GM10266 (cell line): Measurements from ENCODE around the gene TMEM87B.

Experiments used
- DNase-seq: peaks from one replicate; pipeline ENCODE4 v3.0.0; 2012; ENCODE audit errors: extremely low spot score
- TF ChIP-seq, protein P1 (sequence below): IDR thresholded peaks from 2 replicates; pipeline ENCODE4 v1.5.1; 2012; ENCODE audit warnings: mild to moderate bottlenecking, low read depth; ENCODE audit not compliant: control insufficient read depth, insufficient read depth; ENCODE audit errors: missing control alignments

TMEM87B gene, protein sequence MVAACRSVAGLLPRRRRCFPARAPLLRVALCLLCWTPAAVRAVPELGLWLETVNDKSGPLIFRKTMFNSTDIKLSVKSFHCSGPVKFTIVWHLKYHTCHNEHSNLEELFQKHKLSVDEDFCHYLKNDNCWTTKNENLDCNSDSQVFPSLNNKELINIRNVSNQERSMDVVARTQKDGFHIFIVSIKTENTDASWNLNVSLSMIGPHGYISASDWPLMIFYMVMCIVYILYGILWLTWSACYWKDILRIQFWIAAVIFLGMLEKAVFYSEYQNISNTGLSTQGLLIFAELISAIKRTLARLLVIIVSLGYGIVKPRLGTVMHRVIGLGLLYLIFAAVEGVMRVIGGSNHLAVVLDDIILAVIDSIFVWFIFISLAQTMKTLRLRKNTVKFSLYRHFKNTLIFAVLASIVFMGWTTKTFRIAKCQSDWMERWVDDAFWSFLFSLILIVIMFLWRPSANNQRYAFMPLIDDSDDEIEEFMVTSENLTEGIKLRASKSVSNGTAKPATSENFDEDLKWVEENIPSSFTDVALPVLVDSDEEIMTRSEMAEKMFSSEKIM

GRCh38 chr2:112054847-112055729 lies at the start of gene TMEM87B:
TMEM87B (plus strand) TSS chr2:112055269; CDS start chr2:112055592, 323 bp downstream.
- TF ChIP-seq, protein P1, sequence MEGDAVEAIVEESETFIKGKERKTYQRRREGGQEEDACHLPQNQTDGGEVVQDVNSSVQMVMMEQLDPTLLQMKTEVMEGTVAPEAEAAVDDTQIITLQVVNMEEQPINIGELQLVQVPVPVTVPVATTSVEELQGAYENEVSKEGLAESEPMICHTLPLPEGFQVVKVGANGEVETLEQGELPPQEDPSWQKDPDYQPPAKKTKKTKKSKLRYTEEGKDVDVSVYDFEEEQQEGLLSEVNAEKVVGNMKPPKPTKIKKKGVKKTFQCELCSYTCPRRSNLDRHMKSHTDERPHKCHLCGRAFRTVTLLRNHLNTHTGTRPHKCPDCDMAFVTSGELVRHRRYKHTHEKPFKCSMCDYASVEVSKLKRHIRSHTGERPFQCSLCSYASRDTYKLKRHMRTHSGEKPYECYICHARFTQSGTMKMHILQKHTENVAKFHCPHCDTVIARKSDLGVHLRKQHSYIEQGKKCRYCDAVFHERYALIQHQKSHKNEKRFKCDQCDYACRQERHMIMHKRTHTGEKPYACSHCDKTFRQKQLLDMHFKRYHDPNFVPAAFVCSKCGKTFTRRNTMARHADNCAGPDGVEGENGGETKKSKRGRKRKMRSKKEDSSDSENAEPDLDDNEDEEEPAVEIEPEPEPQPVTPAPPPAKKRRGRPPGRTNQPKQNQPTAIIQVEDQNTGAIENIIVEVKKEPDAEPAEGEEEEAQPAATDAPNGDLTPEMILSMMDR: no peak
- peak; percentile 96 for DNase-seq

DNA sequence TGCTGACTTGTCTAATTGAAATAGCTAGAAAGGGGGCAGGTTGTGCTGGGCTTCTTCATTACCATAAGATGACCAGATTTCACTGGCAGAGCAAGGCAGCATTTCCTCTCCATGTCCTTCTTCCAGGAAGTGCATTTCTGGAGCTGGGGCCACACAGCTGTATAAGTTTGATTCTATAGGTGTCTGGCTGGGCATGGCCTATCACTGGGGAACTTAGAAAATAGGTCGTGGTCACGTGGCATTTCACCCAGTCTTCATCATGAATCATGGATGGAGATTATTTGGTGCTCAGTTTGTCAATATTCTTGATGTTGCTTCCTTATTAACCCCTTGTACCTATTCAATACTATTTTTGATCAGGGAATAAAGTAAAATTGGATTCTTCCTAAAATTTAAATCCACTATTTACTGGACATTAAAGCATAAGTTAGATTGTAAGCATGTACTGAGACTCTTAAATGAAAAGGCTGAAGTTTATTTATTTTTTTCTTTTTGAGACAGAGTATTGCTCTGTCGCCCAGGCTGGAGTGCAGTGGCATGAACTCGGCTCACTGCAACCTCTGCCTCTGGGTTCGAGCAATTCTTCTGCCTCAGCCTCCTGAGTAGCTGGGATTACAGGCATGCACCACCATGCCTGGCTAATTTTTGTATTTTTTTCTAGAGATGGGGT lies 49.5 kb upstream of the TMEM87B start:
- no peak for DNase-seq
- TF ChIP-seq, protein P1: no peak

DNA sequence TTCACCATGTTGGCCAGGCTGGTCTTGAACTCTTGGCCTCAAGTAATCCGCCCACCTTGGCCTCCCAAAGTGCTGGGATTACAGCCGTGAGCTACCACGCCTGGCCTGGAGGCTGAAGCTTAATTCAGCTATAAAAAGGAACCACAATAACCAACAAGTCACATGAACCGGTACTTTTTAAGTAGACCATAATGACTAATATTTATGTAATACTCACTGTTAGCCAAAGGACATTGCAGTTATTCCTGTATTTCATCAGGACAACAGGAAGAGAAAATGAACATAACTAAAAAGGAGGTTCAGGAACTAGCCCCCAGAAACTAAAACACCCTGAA lies 49.0 kb upstream of the TMEM87B start:
- DNase-seq: no peak
- TF ChIP-seq, protein P1: no peak

GRCh38 chr2:112007493-112007892 lies 47.6 kb upstream of the TMEM87B start:
- TF ChIP-seq, protein P1: no peak
- no peak for DNase-seq

- no peak for DNase-seq
Measured at GRCh38 chr2:112008910-112009485, 46.1 kb upstream of the TMEM87B start.

GRCh38 chr2:112010751-112011150 lies 44.3 kb upstream of the TMEM87B start:
- TF ChIP-seq, protein P1: no peak
- no peak for DNase-seq

More at GRCh38 chr2:112008910-112009485, 46.1 kb upstream of the TMEM87B start:
- TF ChIP-seq, protein P1: no peak
